Left ventricle myocardium inferior (tissue), 1 donor: ENCODE data around the gene NCOA4. TPM values are rescaled to one million over a fixed set of nuclear protein-coding genes. Genes with fewer than 3 reads are reported as not detected.

Source experiments
- DNase-seq: peaks from one replicate; pipeline ENCODE4 v3.0.0-alpha.2; 2020
- H3K27ac ChIP-seq: fragments of 200-600 bp; replicated peaks from 2 replicates; pipeline ENCODE4 v1.8.0; 2021
- H3K27me3 ChIP-seq: fragments of 200-600 bp; 2 replicates; pipeline ENCODE4 v1.8.0; 2021; ENCODE audit warnings: low read depth
- H3K36me3 ChIP-seq: fragments of 200-600 bp; 2 replicates; pipeline ENCODE4 v1.8.0; 2021
- H3K4me1 ChIP-seq: fragments of 200-600 bp; 2 replicates; pipeline ENCODE4 v1.8.0; 2021
- H3K4me3 ChIP-seq: fragments of 200-600 bp; 2 replicates; pipeline ENCODE4 v1.8.0; 2021; ENCODE audit warnings: mild to moderate bottlenecking, moderate library complexity
- H3K9me3 ChIP-seq: fragments of 200-600 bp; replicated peaks from 2 replicates; pipeline ENCODE4 v1.8.0; 2021
- intact Hi-C: fragments of 100-400 bp; cut with micrococcal nuclease; formaldehyde crosslinking; loops from one replicate; pipeline ENCODE4 v1.11.0; 2022
- total RNA-seq: library from RNA; stranded (reverse); fragmentation: NEBNext Ultra II Directional; extraction: Animal tissue kit (Norgen Biotek cat#: 25700); gene quantifications from one replicate; pipeline ENCODE4 v1.2.1, GENCODE V29; 2021
- TF ChIP-seq, protein P1 (sequence below): fragments of 200-600 bp; IDR thresholded peaks from 2 replicates; pipeline ENCODE4 v1.8.0; 2021; ENCODE audit warnings: antibody characterized with exemption, mild to moderate bottlenecking, borderline replicate concordance
- donor health status: DM: no; HTN: yes; CAD: no; lungs with severe emphysema.

NCOA4 gene
- total RNA-seq, 1 donor from 2014 or later, result 270 TPM

DNA sequence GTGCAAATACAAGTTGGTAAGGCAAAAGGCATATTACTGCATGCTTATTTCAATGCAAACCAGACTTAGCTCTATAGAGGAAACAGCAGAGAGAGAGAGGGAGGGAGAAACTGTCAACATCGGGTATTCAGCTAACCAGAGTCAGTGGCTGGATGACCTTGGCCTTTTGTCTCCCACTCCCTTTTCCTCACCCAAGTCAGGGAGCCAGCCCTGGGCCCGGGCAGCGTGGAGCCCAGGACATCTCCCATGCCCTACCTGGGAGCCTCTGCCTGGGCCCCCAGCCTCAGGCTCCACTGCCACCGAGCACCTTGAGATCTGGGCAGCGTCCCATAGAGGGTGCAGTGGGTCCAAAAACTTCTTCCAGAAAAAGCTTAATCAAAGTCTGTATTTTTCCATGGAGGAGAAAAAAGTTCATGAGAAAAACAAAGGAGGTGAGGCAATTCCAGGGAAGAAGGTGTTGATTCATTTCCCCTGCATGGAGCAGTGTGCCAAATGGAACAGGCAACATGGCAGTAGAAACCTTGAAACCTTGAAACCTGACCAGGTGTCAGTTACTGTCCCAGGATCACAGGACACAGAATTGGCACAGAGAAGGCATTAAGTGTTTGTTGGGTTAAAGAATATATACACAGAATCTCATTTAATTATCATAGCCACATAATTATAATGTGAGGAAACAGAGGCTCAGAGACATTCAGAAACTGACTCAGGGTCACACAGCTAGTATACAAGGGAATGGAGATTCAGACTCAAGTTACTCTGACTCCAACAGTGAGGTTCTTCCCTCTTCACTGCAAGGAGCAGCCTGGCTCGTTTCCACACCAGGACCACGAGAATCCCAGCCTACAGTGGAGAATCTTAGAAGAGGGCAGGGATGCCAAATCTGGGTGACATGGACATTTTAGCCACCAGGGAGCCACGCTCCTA, 5.8 kb upstream of the NCOA4 start:
- TF ChIP-seq, protein P1, sequence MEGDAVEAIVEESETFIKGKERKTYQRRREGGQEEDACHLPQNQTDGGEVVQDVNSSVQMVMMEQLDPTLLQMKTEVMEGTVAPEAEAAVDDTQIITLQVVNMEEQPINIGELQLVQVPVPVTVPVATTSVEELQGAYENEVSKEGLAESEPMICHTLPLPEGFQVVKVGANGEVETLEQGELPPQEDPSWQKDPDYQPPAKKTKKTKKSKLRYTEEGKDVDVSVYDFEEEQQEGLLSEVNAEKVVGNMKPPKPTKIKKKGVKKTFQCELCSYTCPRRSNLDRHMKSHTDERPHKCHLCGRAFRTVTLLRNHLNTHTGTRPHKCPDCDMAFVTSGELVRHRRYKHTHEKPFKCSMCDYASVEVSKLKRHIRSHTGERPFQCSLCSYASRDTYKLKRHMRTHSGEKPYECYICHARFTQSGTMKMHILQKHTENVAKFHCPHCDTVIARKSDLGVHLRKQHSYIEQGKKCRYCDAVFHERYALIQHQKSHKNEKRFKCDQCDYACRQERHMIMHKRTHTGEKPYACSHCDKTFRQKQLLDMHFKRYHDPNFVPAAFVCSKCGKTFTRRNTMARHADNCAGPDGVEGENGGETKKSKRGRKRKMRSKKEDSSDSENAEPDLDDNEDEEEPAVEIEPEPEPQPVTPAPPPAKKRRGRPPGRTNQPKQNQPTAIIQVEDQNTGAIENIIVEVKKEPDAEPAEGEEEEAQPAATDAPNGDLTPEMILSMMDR, result no peak
- DNase-seq, result no peak
- H3K36me3 ChIP-seq, result no peaks in the 10 kb centered on the region
- peaks cover 12% of the 10 kb centered on the region for H3K27me3 ChIP-seq
- H3K4me3 ChIP-seq, result no peak overlapping the region
- H3K4me1 ChIP-seq, result peaks cover 4% of the 10 kb centered on the region
- no peak overlapping the region for H3K27ac ChIP-seq
- H3K9me3 ChIP-seq, result no peaks in the 10 kb centered on the region
- intact Hi-C loops, result no loop called here

DNA sequence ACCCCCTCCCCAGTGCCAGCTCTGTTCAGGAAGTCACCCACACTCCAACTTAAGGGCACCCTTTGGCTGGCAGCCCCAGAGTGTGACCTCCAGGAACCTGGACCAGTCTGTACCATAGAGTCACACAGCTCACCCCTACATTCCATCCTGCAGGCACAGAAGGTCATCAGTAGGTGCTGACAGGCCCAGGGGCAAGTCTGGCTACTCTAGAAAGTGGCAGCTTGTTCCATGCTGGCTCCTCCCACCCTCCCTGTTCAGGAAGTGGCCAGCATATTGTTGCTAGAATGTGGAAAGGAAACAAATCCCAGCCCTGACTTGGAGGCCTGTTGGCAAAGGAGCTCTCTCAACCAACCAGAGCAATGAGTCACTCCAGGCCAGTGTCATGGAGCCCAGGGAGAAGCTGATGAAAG, 3.2 kb upstream of the NCOA4 start:
- TF ChIP-seq, protein P1, result no peak
- intact Hi-C loops, result no loop called here
- no peak for DNase-seq
- no peak overlapping the region for H3K27ac ChIP-seq
- no peak overlapping the region for H3K4me3 ChIP-seq
- no peaks in the 10 kb centered on the region for H3K9me3 ChIP-seq
- peaks cover 4% of the 10 kb centered on the region for H3K27me3 ChIP-seq
- H3K4me1 ChIP-seq, result peaks cover 30% of the 10 kb centered on the region
- no peaks in the 10 kb centered on the region for H3K36me3 ChIP-seq

DNA sequence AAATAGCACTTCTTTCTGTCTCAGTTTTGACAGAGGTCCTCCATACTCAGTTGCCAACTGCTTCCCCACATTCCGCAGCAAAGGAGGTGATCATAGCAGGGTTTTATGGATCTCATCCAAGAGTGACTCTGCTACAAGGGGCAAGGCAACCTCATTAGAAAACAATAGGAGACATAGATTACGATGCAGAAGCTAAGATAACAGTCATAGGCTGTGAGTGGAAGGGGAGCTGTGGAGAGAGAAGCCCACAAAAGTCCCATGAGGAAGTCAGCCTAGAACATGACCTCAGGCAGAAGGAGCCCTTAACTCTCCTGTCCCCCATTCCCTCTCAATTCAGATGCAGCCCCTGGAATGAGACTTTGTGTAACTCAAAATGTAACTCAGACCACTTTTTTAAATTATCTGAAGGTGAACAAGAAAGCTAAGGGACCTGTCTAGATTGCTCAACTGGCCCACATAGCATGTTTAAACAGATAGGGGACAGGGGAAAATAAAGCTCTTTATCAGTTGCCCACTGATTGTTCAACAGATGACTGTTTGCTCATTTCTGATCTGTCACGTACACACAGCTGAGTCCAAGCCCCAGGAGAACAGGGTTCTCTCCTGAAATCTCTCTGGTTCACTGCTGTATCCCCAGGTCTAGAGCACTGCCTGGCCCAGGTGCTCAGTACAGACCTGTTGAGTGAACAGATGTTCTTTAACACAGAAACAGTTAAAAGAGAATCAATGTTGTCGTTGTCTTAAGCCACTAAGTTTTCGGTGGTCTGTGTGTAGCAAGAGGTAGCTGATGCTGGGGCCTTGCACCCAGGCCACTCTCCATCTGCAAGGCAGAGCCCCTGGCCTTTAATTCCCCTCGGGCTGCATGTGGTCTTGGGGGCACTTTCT, 1.5 kb upstream of the NCOA4 start:
- no peak for DNase-seq
- intact Hi-C loops, result no loop called here
- H3K4me3 ChIP-seq, result no peak overlapping the region
- peaks cover 4% of the 10 kb centered on the region for H3K27me3 ChIP-seq
- no peaks in the 10 kb centered on the region for H3K9me3 ChIP-seq
- TF ChIP-seq, protein P1, result no peak
- H3K36me3 ChIP-seq, result no peaks in the 10 kb centered on the region
- peaks cover 47% of the 10 kb centered on the region for H3K4me1 ChIP-seq
- H3K27ac ChIP-seq, result no peak overlapping the region

DNA sequence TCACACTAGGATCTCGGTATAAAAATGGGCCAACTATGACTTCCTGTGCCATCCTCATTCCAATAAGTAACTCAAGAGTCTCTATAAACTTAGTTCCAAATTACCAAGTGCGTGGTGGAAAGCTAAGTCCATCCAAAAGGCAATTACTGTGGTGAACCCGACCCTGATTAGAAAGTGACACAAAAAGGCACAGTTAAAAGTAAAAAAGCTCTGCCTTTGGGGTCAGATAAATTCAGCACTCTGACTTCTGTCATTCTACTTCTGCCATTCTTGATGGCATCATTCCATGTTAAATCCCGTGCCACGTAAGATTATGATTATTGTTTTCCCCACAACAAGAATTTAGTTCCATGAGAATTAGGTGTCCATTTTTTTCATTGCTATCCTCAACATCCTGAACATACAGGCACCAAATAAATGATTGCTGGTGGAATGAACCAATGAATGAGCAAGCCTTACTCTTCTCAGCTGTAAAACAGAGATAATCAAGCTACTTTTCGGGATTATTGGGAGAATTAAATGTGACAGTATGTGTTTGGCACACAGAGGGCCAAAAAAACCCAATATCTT, 877 bp downstream of the NCOA4 start:
- peak overlapping the region; percentile 97 for H3K27ac ChIP-seq
- no peaks in the 10 kb centered on the region for H3K9me3 ChIP-seq
- TF ChIP-seq, protein P1, result no peak
- H3K4me3 ChIP-seq, result peak overlapping the region; percentile 94
- no peaks in the 10 kb centered on the region for H3K36me3 ChIP-seq
- no peak for DNase-seq
- intact Hi-C loops, result no loop called here
- H3K4me1 ChIP-seq, result peaks cover 70% of the 10 kb centered on the region
- no peaks in the 10 kb centered on the region for H3K27me3 ChIP-seq
